Measurements from ENCODE around the gene SCN2A.

Gene SCN2A

GRCh38 chr2:165428926-165429325 lies 189.7 kb downstream of the SCN2A start:
- Histone ChIP-seq H3K9ac (no peak overlapping the region), H3K36me3 (ENCODE audit: insufficient read depth) (no peaks in the 10 kb centered on the region), H3K4me3 (IDR thresholded peaks at IDR 0.05; ENCODE audit: insufficient read depth, low read depth, low read length) (no peak overlapping the region), H3K79me2 (ENCODE audit: insufficient read depth, low read depth) (no peaks in the 10 kb centered on the region), H3K27ac (no peak overlapping the region), H3K27me3 (ENCODE audit: insufficient read depth, low read depth) (no peaks in the 10 kb centered on the region), H3K4me1 (ENCODE audit: low read depth, poor library complexity, severe bottlenecking) (no peaks in the 10 kb centered on the region), H4K20me1 (ENCODE audit: insufficient read depth) (no peaks in the 10 kb centered on the region), H3K4me2 (no peak overlapping the region), H2AFZ (ENCODE audit: low read depth) (no peak overlapping the region)
- no peak for TF ChIP-seq CTCF (conservative IDR thresholded peaks at IDR 0.05; ENCODE audit: low read depth, low read length)

DNA sequence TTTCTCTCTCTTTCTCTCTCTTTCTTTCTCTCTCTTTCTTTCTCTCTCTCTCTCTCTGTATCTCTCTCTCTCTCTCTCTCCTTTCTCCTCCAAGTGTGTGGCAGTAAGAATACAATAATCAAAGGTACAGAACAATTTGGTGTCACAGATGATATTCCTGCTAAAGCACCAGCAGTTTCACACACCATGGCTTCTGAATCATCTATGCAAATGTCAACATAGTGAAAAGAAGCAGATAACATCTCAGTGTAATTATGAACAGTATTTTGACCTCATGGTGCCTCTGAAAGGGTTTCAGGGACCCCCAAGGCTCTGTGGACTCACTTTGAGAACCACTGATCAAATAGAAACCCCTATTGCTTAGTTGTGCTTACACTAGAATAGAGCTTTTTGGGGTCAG lies 191.8 kb downstream of the SCN2A start:
- no peak overlapping the region for H3K4me2 ChIP-seq
- no peaks in the 10 kb centered on the region for H3K36me3 ChIP-seq (ENCODE audit: insufficient read depth)
- H3K4me1 ChIP-seq (ENCODE audit: low read depth, poor library complexity, severe bottlenecking) = peaks cover 4% of the 10 kb centered on the region
- no peaks in the 10 kb centered on the region for H3K27me3 ChIP-seq (ENCODE audit: insufficient read depth, low read depth)
- no peak overlapping the region for H2AFZ ChIP-seq (ENCODE audit: low read depth)
- no peak overlapping the region for H3K27ac ChIP-seq
- no peak for TF ChIP-seq CTCF (conservative IDR thresholded peaks at IDR 0.05; ENCODE audit: low read depth, low read length)
- no peaks in the 10 kb centered on the region for H3K79me2 ChIP-seq (ENCODE audit: insufficient read depth, low read depth)
- no peak overlapping the region for H3K4me3 ChIP-seq (IDR thresholded peaks at IDR 0.05; ENCODE audit: insufficient read depth, low read depth, low read length)
- no peaks in the 10 kb centered on the region for H4K20me1 ChIP-seq (ENCODE audit: insufficient read depth)
- H3K9ac ChIP-seq = no peak overlapping the region

DNA sequence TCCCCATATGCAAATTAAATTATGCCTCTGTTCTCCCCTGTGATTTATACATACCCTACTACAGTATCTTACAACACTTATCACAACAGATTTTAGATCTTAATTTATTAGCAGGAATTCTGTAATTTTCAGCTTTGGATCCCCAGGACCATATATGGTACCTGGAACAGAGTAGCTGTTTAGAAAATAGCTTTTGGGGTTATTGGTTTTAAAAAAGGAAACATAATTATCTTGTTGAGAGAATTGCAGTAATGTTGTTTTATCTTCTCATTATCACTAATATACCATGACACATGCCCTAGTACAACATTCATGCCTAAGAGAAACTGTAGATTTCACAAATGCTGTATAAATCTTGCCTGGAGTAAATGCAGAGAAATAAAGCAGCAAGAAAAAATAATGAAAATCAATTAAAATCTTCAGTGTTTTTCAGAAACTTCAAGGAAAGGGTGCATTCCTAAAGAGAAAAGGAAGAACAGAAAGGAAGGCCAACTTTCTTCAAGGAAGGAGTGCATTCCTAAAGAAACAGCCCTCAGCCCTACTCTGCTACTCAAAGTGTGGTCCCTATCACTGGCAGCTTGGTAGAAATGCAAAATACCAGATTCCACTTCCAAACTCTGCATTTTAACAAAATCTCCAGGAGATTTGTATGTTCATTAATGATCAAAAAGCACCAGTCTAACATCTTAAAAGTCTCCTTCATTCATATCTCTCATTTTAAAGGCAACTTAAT lies 193.2 kb downstream of the SCN2A start:
- Histone ChIP-seq H3K79me2 (ENCODE audit: insufficient read depth, low read depth) (no peaks in the 10 kb centered on the region), H4K20me1 (ENCODE audit: insufficient read depth) (no peaks in the 10 kb centered on the region), H2AFZ (ENCODE audit: low read depth) (no peak overlapping the region), H3K9ac (no peak overlapping the region), H3K4me1 (ENCODE audit: low read depth, poor library complexity, severe bottlenecking) (peaks cover 16% of the 10 kb centered on the region), H3K27ac (no peak overlapping the region), H3K4me3 (IDR thresholded peaks at IDR 0.05; ENCODE audit: insufficient read depth, low read depth, low read length) (no peak overlapping the region), H3K4me2 (no peak overlapping the region), H3K36me3 (ENCODE audit: insufficient read depth) (no peaks in the 10 kb centered on the region), H3K27me3 (ENCODE audit: insufficient read depth, low read depth) (no peaks in the 10 kb centered on the region)
- no peak for TF ChIP-seq CTCF (conservative IDR thresholded peaks at IDR 0.05; ENCODE audit: low read depth, low read length)

DNA sequence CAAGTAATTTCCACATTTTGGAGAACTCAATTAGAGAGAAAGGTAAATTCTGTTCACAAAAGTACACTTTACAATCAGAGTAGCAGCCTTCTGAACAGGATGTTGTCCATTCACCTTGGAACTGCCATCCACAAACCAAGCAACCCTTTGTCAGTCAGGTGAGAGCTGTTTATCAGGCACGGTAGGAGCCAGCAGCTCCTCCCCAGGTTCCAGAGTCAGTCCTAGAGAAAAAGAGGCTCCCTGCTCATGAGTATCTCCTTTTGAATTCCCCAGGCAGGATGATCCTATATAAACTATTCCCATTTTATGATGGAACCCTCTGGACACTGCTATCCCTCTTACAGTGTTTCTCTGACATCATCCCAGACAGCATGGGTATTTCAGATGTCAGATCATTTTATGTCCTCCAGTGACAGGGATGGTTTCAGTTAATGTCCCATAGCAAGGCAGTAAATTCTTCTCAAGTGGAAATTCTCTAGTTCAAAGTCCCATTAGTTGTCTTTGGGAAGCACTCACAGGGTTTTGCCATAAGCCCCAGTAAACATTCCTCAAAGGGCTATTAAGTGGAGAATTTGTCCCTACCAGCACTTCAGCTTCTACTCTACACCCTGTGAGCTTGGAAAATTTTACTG lies 195.8 kb downstream of the SCN2A start:
- H3K36me3 ChIP-seq (ENCODE audit: insufficient read depth) = no peaks in the 10 kb centered on the region
- H3K79me2 ChIP-seq (ENCODE audit: insufficient read depth, low read depth) = no peaks in the 10 kb centered on the region
- no peaks in the 10 kb centered on the region for H4K20me1 ChIP-seq (ENCODE audit: insufficient read depth)
- H3K27me3 ChIP-seq (ENCODE audit: insufficient read depth, low read depth) = no peaks in the 10 kb centered on the region
- no peak overlapping the region for H3K4me3 ChIP-seq (IDR thresholded peaks at IDR 0.05; ENCODE audit: insufficient read depth, low read depth, low read length)
- peaks cover 25% of the 10 kb centered on the region for H3K4me1 ChIP-seq (ENCODE audit: low read depth, poor library complexity, severe bottlenecking)
- no peak overlapping the region for H2AFZ ChIP-seq (ENCODE audit: low read depth)
- H3K27ac ChIP-seq = no peak overlapping the region
- H3K4me2 ChIP-seq = no peak overlapping the region
- TF ChIP-seq CTCF (conservative IDR thresholded peaks at IDR 0.05; ENCODE audit: low read depth, low read length) = no peak
- H3K9ac ChIP-seq = no peak overlapping the region

Data from KMS-11 (cell line).